PC-9 (cell line): ENCODE measurements around the gene KDM6A.

ENCODE experiments used
- EZH2 ChIP-seq: fragments of 200-600 bp; sonication (generic); IDR thresholded peaks from 2 replicates; pipeline ENCODE4 v1.8.0; 2017; ENCODE audit warnings: antibody characterized with exemption, low read depth
- TF ChIP-seq, protein P1 (sequence below): fragments of 200-600 bp; sonication (generic); conservative IDR thresholded peaks from 2 replicates; pipeline ENCODE4 v1.6.1; 2017; ENCODE audit warnings: mixed run types, antibody characterized with exemption, mild to moderate bottlenecking, moderate library complexity

DNA sequence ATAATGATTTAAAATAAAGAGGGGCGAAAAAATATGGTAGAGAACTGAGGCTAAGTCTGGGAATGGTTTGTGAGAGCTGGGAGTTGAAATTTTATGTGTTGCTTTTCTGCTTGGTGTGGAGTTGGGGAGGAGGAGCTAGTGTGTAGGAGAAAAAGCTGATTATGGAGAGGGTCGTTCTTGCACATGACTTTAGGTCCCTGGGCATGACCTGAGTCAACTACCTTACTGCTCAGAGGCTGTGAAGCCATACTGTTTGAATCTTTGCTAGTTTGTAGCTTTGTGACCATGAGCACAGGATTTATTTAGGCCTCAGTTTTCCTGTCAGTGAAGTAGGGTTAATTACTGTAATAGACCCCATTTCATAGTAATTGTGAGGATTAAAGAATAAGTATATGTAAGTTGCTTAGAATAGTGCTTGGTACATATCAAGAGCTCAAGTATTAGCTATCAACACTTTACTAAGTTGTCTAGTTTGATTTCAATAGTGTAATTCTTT, 78.6 kb downstream of the KDM6A start:
- TF ChIP-seq, protein P1, sequence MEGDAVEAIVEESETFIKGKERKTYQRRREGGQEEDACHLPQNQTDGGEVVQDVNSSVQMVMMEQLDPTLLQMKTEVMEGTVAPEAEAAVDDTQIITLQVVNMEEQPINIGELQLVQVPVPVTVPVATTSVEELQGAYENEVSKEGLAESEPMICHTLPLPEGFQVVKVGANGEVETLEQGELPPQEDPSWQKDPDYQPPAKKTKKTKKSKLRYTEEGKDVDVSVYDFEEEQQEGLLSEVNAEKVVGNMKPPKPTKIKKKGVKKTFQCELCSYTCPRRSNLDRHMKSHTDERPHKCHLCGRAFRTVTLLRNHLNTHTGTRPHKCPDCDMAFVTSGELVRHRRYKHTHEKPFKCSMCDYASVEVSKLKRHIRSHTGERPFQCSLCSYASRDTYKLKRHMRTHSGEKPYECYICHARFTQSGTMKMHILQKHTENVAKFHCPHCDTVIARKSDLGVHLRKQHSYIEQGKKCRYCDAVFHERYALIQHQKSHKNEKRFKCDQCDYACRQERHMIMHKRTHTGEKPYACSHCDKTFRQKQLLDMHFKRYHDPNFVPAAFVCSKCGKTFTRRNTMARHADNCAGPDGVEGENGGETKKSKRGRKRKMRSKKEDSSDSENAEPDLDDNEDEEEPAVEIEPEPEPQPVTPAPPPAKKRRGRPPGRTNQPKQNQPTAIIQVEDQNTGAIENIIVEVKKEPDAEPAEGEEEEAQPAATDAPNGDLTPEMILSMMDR = no peak
- TF ChIP-seq EZH2 = no peak
